GM12801 (cell line): ENCODE measurements around the gene MOV10L1.

Experiments used
- TF ChIP-seq, protein P1 (sequence below): IDR thresholded peaks from one replicate; pipeline ENCODE4 v1.5.1; 2011; ENCODE audit warnings: control low read depth; ENCODE audit not compliant: insufficient read length; ENCODE audit errors: extremely low read depth

MOV10L1 gene

DNA sequence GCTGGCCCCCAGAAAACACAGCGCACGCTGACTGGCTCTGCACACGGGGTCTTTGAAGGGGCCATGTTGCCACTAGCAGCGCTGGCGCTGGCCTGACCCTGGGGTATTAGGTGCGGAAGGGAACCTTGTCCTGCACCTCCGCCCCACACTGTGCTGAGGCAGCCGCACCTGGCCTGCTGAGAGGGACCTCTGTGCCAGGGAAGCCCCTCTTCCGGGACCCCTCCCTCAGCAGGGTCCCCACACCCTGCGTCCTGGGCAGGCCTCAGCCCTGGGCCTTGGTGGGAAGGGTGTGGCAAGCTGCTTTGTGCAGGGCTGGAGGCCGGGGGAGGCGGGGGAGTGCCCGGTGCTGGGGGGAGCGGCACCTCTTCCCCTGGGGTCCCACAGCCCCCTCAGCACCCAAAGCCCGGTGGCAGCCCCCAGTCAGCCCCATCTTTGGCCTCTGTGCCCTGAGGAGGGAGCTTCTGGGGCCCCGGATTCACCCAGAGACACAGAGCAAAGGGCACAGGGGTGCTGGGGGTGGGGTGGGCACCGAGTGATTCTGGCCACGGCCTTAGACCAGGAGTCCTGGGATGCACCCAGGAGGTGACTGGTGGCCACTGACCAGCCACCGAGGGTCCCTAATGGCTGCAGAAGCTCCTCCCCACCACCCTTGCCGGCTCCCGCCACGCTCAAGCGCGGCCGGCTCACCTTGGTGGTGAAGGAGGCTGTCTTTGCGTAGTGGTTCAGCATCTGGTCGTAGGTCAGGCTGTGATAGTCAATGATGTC lies 43.1 kb upstream of the MOV10L1 start:
- TF ChIP-seq, protein P1, sequence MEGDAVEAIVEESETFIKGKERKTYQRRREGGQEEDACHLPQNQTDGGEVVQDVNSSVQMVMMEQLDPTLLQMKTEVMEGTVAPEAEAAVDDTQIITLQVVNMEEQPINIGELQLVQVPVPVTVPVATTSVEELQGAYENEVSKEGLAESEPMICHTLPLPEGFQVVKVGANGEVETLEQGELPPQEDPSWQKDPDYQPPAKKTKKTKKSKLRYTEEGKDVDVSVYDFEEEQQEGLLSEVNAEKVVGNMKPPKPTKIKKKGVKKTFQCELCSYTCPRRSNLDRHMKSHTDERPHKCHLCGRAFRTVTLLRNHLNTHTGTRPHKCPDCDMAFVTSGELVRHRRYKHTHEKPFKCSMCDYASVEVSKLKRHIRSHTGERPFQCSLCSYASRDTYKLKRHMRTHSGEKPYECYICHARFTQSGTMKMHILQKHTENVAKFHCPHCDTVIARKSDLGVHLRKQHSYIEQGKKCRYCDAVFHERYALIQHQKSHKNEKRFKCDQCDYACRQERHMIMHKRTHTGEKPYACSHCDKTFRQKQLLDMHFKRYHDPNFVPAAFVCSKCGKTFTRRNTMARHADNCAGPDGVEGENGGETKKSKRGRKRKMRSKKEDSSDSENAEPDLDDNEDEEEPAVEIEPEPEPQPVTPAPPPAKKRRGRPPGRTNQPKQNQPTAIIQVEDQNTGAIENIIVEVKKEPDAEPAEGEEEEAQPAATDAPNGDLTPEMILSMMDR = no peak

DNA sequence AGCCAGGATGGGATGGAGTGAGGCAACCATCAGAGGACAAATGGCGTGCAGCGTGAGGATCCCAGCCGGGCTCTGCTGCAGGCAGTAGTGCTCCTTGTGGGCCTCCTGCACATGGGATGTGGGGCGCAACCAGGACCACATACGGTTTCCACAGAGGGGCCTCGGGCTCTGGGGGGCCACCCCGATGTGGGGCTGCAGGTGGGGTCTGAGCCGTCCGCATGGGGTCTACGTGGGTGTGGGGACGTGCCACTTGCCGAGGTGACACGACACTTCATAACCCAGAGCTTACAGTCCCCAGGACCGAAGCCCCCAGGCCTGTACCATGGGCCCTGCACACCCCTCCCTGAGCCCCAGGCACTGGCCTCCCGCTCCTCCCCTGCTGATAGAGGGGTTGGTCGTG lies 42.5 kb upstream of the MOV10L1 start:
- TF ChIP-seq, protein P1 = no peak

DNA sequence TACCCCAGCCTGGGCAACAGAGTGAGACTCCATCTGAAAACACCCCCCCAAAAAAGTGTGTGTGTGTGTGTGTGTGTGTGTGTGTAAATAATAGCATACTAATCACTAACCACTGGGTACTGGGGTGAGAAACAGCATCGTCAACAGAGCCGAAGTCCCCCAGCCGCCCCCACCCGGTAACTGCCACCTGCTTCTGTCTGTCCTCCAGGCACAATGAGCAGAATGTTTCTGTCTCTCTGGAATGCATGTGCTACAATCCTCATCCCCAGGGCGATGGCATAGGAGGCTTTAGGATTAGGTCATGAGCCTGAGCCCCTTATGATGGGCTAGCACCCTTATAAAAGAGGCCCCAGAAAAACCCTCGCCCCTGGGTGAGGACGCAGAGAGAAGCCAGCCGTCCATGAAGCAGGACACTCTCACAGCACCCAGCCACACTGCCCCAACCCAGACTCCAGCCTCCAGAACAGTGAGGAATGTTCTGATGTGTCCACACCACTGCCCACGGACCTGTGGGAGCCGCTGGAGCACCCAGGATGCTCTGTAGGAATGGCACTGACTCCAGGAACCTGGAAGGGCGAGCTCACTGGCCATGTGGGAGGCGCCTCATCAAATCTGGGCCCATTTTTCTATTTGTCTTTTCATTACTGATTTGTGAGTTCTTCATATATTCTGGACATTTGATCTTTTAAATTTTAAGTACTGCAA lies 41.6 kb upstream of the MOV10L1 start:
- TF ChIP-seq, protein P1 = no peak

DNA sequence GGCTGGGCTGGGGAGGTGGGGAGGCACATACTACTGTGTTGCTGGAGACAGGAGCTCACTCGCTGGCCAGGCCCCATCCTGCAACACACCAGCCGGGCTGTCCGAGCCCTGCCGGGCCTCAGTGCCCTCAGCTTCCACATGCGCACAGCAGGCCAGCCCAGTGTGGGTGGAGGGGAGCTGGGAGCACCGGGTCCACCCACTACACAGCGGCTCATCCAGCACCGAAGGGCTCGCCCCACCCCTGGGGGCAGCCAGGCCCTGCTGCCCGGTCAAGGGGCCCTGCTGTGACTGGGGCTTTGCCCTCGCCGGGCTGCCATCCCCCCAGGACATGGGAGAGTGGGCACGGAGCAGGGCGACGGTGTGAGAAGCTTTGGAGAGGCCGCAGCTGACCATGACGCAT lies 41.0 kb upstream of the MOV10L1 start:
- TF ChIP-seq, protein P1 = no peak

DNA sequence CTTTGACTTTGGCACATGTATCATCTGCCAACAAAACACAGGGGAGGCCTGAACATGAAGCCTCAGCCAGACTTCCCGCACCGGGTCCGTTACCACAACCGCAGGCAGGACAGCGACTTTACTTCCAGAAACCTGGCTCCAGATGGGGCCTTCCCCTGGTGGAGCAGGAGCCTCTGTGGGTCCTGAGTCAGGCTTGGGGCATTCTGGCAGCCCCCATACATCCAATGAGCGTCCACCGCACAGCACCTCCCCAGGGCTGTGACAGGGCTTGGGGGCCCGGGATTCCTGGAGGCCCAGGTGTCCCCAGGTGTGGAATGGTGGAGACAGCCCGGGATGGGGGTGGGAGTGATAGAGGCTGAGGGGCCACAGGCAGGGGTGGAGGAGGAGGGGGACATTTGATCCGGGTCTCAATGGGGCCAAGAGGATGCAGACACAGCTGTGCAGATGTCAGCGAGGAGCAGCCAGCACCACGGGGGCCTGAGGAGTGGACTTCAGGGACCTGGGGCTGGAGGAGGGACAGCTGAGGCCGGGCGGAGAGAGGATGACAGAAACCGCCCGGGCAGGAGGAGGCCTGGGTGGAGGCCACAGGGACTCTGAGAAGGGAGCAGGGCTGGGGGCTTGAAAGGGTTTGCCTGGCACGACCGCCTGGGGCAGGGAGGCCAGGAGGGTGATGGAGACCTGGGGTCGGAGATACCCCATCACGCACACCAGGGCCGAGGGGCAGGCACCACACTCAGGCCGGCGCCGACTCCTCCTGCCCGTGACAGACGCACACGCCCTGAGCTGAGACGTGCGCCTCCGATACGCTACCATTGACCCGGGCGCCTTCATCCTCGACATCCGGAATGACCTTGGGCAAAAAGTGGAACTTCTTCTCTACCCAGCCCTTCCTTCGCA lies 40.3 kb upstream of the MOV10L1 start:
- TF ChIP-seq, protein P1 = no peak

DNA sequence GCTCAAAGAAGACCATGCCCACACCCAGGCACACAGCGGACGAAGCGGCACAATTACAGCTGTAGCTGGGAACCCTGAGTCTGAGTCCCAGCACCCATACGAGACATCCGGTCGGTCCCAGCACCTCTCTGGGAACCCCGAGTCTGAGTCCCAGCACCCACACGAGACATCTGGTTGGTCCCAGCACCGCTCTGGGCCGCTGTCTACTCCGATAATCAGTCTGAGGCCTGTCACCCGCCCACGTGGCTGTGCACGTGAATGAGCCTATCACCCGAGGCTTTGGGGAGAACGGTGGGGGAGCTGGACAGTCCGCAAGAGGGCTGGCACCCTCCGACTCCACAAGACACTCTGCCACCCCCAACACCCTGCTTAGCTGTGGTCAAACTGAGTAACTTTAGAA lies 37.9 kb upstream of the MOV10L1 start:
- TF ChIP-seq, protein P1 = no peak

DNA sequence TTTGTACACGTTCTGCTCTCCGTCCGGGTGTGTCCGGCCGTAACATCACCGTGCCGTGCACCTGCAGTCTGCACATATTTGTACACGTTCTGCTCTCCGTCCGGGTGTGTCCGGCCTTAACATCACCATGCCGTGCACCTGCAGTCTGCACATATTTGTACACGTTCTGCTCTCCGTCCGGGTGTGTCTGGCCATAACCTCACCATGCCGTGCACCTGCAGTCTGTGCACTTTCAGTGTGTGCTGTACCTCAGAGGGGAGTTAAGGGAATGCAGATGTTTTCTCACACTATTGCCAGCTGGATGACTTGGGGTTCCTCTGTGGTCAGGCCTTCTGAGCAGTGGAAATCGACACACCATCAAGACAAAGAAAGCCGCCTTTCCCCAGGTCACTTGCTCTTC lies 35.9 kb upstream of the MOV10L1 start:
- TF ChIP-seq, protein P1 = no peak
